HL-60 (cell line): ENCODE data around the gene NUBP2.

Experiments used
- DNase-seq, 2 experiments: peaks; one replicate each; pipeline ENCODE4 v3.0.0-alpha.2; 2010 to 2020; ENCODE audit warnings: low read depth in 1 of 2, low spot score in 1 of 2
- H3K27ac ChIP-seq: fragments of 250-450 bp; sonication (Bioruptor Pico); replicated peaks from 2 replicates; pipeline ENCODE4 v1.5.1; 2020; ENCODE audit warnings: mild to moderate bottlenecking, moderate library complexity
- H3K27me3 ChIP-seq: fragments of 250-450 bp; sonication (Bioruptor Pico); 2 replicates; pipeline ENCODE4 v1.5.1; 2021; ENCODE audit warnings: mild to moderate bottlenecking, moderate library complexity; ENCODE audit not compliant: insufficient read depth, poor library complexity, severe bottlenecking
- H3K4me3 ChIP-seq: replicated peaks from 2 replicates; pipeline ENCODE4 v1.5.1; 2011; ENCODE audit warnings: mild to moderate bottlenecking, control low read depth, low read length; ENCODE audit not compliant: insufficient read depth
- CTCF ChIP-seq: IDR thresholded peaks from one replicate; pipeline ENCODE4 v1.5.1; 2011; ENCODE audit warnings: low read length, control low read depth, inconsistent platforms; ENCODE audit not compliant: insufficient read depth
- GABPA ChIP-seq: IDR thresholded peaks from 2 replicates; pipeline ENCODE4 v1.6.1; 2012; ENCODE audit warnings: low read depth
- POLR2AphosphoS5 ChIP-seq: IDR thresholded peaks from 2 replicates; pipeline ENCODE4 v1.6.1; 2012; ENCODE audit warnings: low read depth
- REST ChIP-seq: IDR thresholded peaks from 2 replicates; pipeline ENCODE4 v1.6.1; 2012; ENCODE audit warnings: low read depth; ENCODE audit not compliant: insufficient replicate concordance
- SPI1 ChIP-seq: IDR thresholded peaks from 2 replicates; pipeline ENCODE4 v1.6.1; 2012; ENCODE audit warnings: low read depth, mild to moderate bottlenecking, borderline replicate concordance

The NUBP2 gene

GRCh38 chr16:1740234-1740633, 42.5 kb upstream of the NUBP2 start:
- TF ChIP-seq REST (no peak), POLR2AphosphoS5 (no peak), GABPA (no peak), CTCF (no peak), SPI1 (no peak)
- H3K27me3 ChIP-seq, result no peaks in the 10 kb centered on the region
- H3K27ac ChIP-seq, result no peak overlapping the region
- no peak overlapping the region for H3K4me3 ChIP-seq
- no peak for DNase-seq

GRCh38 chr16:1740781-1741490, 41.8 kb upstream of the NUBP2 start:
- DNase-seq, result no peak
- H3K4me3 ChIP-seq, result no peak overlapping the region
- H3K27me3 ChIP-seq, result no peaks in the 10 kb centered on the region
- H3K27ac ChIP-seq, result no peak overlapping the region
- no peak for TF ChIP-seq REST
- TF ChIP-seq GABPA, result no peak
- no peak for TF ChIP-seq CTCF
- TF ChIP-seq POLR2AphosphoS5, result no peak
- TF ChIP-seq SPI1, result no peak

- Histone ChIP-seq H3K27ac (no peak overlapping the region), H3K27me3 (no peaks in the 10 kb centered on the region), H3K4me3 (no peak overlapping the region)
- DNase-seq, result no peak
- no peak for TF ChIP-seq POLR2AphosphoS5
- no peak for TF ChIP-seq CTCF
- TF ChIP-seq SPI1, result no peak
- no peak for TF ChIP-seq REST
- no peak for TF ChIP-seq GABPA
Observed at GRCh38 chr16:1741553-1742165, 41.1 kb upstream of the NUBP2 start.
